HEK293 (cell line): ENCODE results near the gene C9orf72.

Source experiments
- CTCF ChIA-PET: fragments of 350-600 bp; formaldehyde crosslinking; extraction: SDS; loops from one replicate; lab custom pipeline; 2021; ENCODE audit warnings: antibody characterized with exemption; lab: Yijun Ruan, JAX
- POLR2A ChIA-PET: fragments of 300-600 bp; formaldehyde crosslinking; extraction: SDS; loops from one replicate; lab custom pipeline; 2020; ENCODE audit warnings: antibody characterized with exemption, inconsistent platforms; lab: Yijun Ruan, JAX
- H3K27ac ChIP-seq: fragments of 200-500 bp; sonication (Bioruptor generic); 2 replicates; pipeline ENCODE4 v1.5.1; 2014; ENCODE audit warnings: low read depth, low read length, control low read depth, inconsistent platforms; ENCODE audit errors: extremely low read depth
- H3K36me3 ChIP-seq, 2 experiments: fragments of 200-500 bp in 1 of 2; sonication (Bioruptor generic) in 1 of 2; 1 replicate in 1 of 2; 2 replicates in 1 of 2; pipeline ENCODE4 v1.5.1; 2014 to 2017; ENCODE audit warnings: inconsistent platforms in 2 of 2, low read length in 2 of 2; ENCODE audit not compliant: control insufficient read depth in 2 of 2, insufficient read depth in 1 of 2
- H3K4me1 ChIP-seq: fragments of 200-500 bp; sonication (Bioruptor generic); 2 replicates; pipeline ENCODE4 v1.5.1; 2014; ENCODE audit warnings: mild to moderate bottlenecking, low read length, inconsistent platforms; ENCODE audit not compliant: control insufficient read depth, insufficient read depth
- H3K4me3 ChIP-seq: 2 replicates; pipeline ENCODE4 v1.5.1; 2011; ENCODE audit warnings: low read depth, mild to moderate bottlenecking, control low read depth, low read length, moderate library complexity
- H3K9me3 ChIP-seq: fragments of 200-500 bp; sonication (Bioruptor generic); 2 replicates; pipeline ENCODE4 v1.5.1; 2014; ENCODE audit warnings: low read depth, low read length, inconsistent platforms; ENCODE audit not compliant: control insufficient read depth, insufficient read depth
- GFI1B ChIP-seq: fragments of 450-650 bp; formaldehyde crosslinking; IDR thresholded peaks from 2 replicates; pipeline ENCODE4 v1.5.1; 2016; ENCODE audit warnings: missing biosample characterization, missing genetic modification characterization
- KLF9 ChIP-seq: fragments of 450-650 bp; formaldehyde crosslinking; IDR thresholded peaks from 2 replicates; pipeline ENCODE4 v1.5.1; 2016; ENCODE audit warnings: missing biosample characterization, missing genetic modification characterization, low read depth
- OSR2 ChIP-seq: fragments of 450-650 bp; formaldehyde crosslinking; IDR thresholded peaks from 2 replicates; pipeline ENCODE4 v1.5.1; 2016; ENCODE audit warnings: missing biosample characterization, missing genetic modification characterization
- PATZ1 ChIP-seq: fragments of 450-650 bp; formaldehyde crosslinking; IDR thresholded peaks from 2 replicates; pipeline ENCODE4 v1.5.1; 2016; ENCODE audit warnings: missing biosample characterization, missing genetic modification characterization
- PBX3 ChIP-seq: sonication (generic); formaldehyde crosslinking; IDR thresholded peaks from 2 replicates; pipeline ENCODE4 v1.8.1; 2022; ENCODE audit warnings: mild to moderate bottlenecking, moderate library complexity, missing genetic modification reagents
- TCF7L2 ChIP-seq: IDR thresholded peaks from 2 replicates; pipeline ENCODE4 v1.6.1; 2011; ENCODE audit warnings: low read depth, mild to moderate bottlenecking, inconsistent platforms, low read length, moderate library complexity, borderline replicate concordance
- TSHZ1 ChIP-seq: fragments of 450-650 bp; formaldehyde crosslinking; IDR thresholded peaks from 2 replicates; pipeline ENCODE4 v1.5.1; 2016; ENCODE audit warnings: missing biosample characterization, missing genetic modification characterization, borderline replicate concordance
- ZBTB1 ChIP-seq: fragments of 450-650 bp; formaldehyde crosslinking; IDR thresholded peaks from 2 replicates; pipeline ENCODE4 v1.5.1; 2016; ENCODE audit warnings: missing biosample characterization, missing genetic modification characterization
- ZBTB26 ChIP-seq: fragments of 450-650 bp; formaldehyde crosslinking; optimal IDR thresholded peaks from 2 replicates; pipeline ENCODE3; 2016; ENCODE audit warnings: missing biosample characterization, mild to moderate bottlenecking, missing genetic modification characterization
- ZFP37 ChIP-seq: fragments of 450-650 bp; formaldehyde crosslinking; IDR thresholded peaks from 2 replicates; pipeline ENCODE4 v1.5.1; 2016; ENCODE audit warnings: missing biosample characterization, missing genetic modification characterization
- ZNF146 ChIP-seq: fragments of 450-650 bp; formaldehyde crosslinking; IDR thresholded peaks from 2 replicates; pipeline ENCODE4 v1.5.1; 2016; ENCODE audit warnings: missing biosample characterization, missing genetic modification characterization
- ZNF221 ChIP-seq: fragments of 450-650 bp; formaldehyde crosslinking; IDR thresholded peaks from 2 replicates; pipeline ENCODE4 v1.5.1; 2017; ENCODE audit warnings: missing biosample characterization, missing genetic modification characterization, borderline replicate concordance
- ZNF23 ChIP-seq: fragments of 450-650 bp; formaldehyde crosslinking; IDR thresholded peaks from 2 replicates; pipeline ENCODE4 v1.5.1; 2016; ENCODE audit warnings: missing biosample characterization, missing genetic modification characterization, borderline replicate concordance
- ZNF26 ChIP-seq: fragments of 450-650 bp; formaldehyde crosslinking; IDR thresholded peaks from 2 replicates; pipeline ENCODE4 v1.5.1; 2016; ENCODE audit warnings: missing biosample characterization, missing genetic modification characterization
- ZNF404 ChIP-seq: fragments of 450-650 bp; formaldehyde crosslinking; IDR thresholded peaks from 2 replicates; pipeline ENCODE4 v1.5.1; 2017; ENCODE audit warnings: missing biosample characterization, missing genetic modification characterization
- ZNF521 ChIP-seq: fragments of 450-650 bp; formaldehyde crosslinking; IDR thresholded peaks from 2 replicates; pipeline ENCODE4 v1.5.1; 2017; ENCODE audit warnings: missing biosample characterization, mild to moderate bottlenecking, missing genetic modification characterization
- ZNF623 ChIP-seq: fragments of 450-650 bp; formaldehyde crosslinking; IDR thresholded peaks from 2 replicates; pipeline ENCODE4 v1.5.1; 2016; ENCODE audit warnings: missing biosample characterization, missing genetic modification characterization
- ZNF624 ChIP-seq: fragments of 450-650 bp; formaldehyde crosslinking; IDR thresholded peaks from 2 replicates; pipeline ENCODE4 v1.5.1; 2017; ENCODE audit warnings: missing biosample characterization, missing genetic modification characterization
- ZNF654 ChIP-seq: fragments of 450-650 bp; formaldehyde crosslinking; IDR thresholded peaks from 2 replicates; pipeline ENCODE4 v1.5.1; 2016; ENCODE audit warnings: low read depth, missing biosample characterization, missing genetic modification characterization
- ZNF658 ChIP-seq: fragments of 450-650 bp; formaldehyde crosslinking; IDR thresholded peaks from 2 replicates; pipeline ENCODE4; 2016; ENCODE audit warnings: missing biosample characterization, missing genetic modification characterization
- ZNF670 ChIP-seq: fragments of 450-650 bp; formaldehyde crosslinking; IDR thresholded peaks from 2 replicates; pipeline ENCODE4 v1.5.1; 2016; ENCODE audit warnings: missing biosample characterization, missing genetic modification characterization, low read depth
- ZNF704 ChIP-seq: fragments of 450-650 bp; formaldehyde crosslinking; IDR thresholded peaks from 2 replicates; pipeline ENCODE4 v1.5.1; 2016; ENCODE audit warnings: missing biosample characterization, missing genetic modification characterization
- ZNF776 ChIP-seq: fragments of 450-650 bp; formaldehyde crosslinking; IDR thresholded peaks from 2 replicates; pipeline ENCODE4 v1.5.0; 2017; ENCODE audit warnings: missing biosample characterization, missing genetic modification characterization, borderline replicate concordance
- ZNF785 ChIP-seq: fragments of 450-650 bp; formaldehyde crosslinking; IDR thresholded peaks from 2 replicates; pipeline ENCODE4 v1.5.1; 2016; ENCODE audit warnings: missing biosample characterization, missing genetic modification characterization
- ZNF837 ChIP-seq: fragments of 450-650 bp; formaldehyde crosslinking; IDR thresholded peaks from 2 replicates; pipeline ENCODE4 v1.5.1; 2016; ENCODE audit warnings: missing biosample characterization, missing genetic modification characterization
- ZNF843 ChIP-seq: fragments of 450-650 bp; formaldehyde crosslinking; IDR thresholded peaks from 2 replicates; pipeline ENCODE4 v1.5.1; 2016; ENCODE audit warnings: missing biosample characterization, missing genetic modification characterization
- ZSCAN16 ChIP-seq: fragments of 450-650 bp; formaldehyde crosslinking; IDR thresholded peaks from 2 replicates; pipeline ENCODE4 v1.5.1; 2016; ENCODE audit warnings: missing biosample characterization, missing genetic modification characterization
- ZSCAN23 ChIP-seq: fragments of 450-650 bp; formaldehyde crosslinking; IDR thresholded peaks from 2 replicates; pipeline ENCODE4 v1.5.1; 2016; ENCODE audit warnings: missing biosample characterization, missing genetic modification characterization
- ZXDB ChIP-seq: fragments of 450-650 bp; formaldehyde crosslinking; IDR thresholded peaks from 2 replicates; pipeline ENCODE4 v1.5.1; 2016; ENCODE audit warnings: missing biosample characterization, missing genetic modification characterization

The C9orf72 gene

GRCh38 chr9:27518809-27519208 is 54.5 kb downstream of the C9orf72 start (continued):
- TF ChIP-seq TSHZ1 (tag by site-specific recombination) (no peak), PATZ1 (tag by site-specific recombination) (no peak), ZNF146 (no peak), ZFP37 (no peak), ZNF785 (tag by site-specific recombination) (no peak), ZXDB (tag by site-specific recombination) (no peak), ZNF843 (tag by site-specific recombination) (no peak), PBX3 (CRISPR knock-in tag) (no peak), ZNF521 (tag by site-specific recombination) (no peak), ZNF23 (tag by site-specific recombination) (no peak), ZNF404 (tag by site-specific recombination) (no peak), ZSCAN23 (tag by site-specific recombination) (no peak)

GRCh38 chr9:27518006-27518405 is 55.3 kb downstream of the C9orf72 start:
- CTCF ChIA-PET = no interaction called here
- Histone ChIP-seq H3K9me3 (no peaks in the 10 kb centered on the region), H3K36me3 (no peaks in the 10 kb centered on the region), H3K4me1 (0 out of 2 replicates have a peak, but pooled peaks cover under 1% of the 10 kb centered on the region), H3K4me3 (no peak overlapping the region), H3K27ac (no peak overlapping the region)
- POLR2A ChIA-PET = no interaction called here
- TF ChIP-seq ZNF776 (tag by site-specific recombination) (no peak), ZNF654 (tag by site-specific recombination) (no peak), GFI1B (tag by site-specific recombination) (no peak), KLF9 (tag by site-specific recombination) (no peak), ZNF624 (no peak), ZNF704 (tag by site-specific recombination) (no peak), ZBTB26 (no peak), ZNF658 (no peak), ZBTB1 (tag by site-specific recombination) (no peak), ZSCAN16 (no peak), TCF7L2 (no peak), ZNF837 (tag by site-specific recombination) (no peak), ZNF26 (tag by site-specific recombination) (no peak), ZNF221 (tag by site-specific recombination) (no peak), ZNF623 (tag by site-specific recombination) (no peak), ZFP37 (no peak), ZNF146 (no peak), OSR2 (tag by site-specific recombination) (no peak), ZNF670 (tag by site-specific recombination) (no peak)
